HG02678 (cell line): Measurements from ENCODE around the gene FGD4.

Experiments
- ATAC-seq: cut with Tn5 transposase; IDR thresholded peaks from one replicate; pipeline ENCODE4 v1.9.1; 2021; ENCODE audit warnings: mild to moderate bottlenecking, moderate library complexity; ENCODE audit not compliant: unreplicated experiment

Gene FGD4

GRCh38 chr12:32399370-32400113 lies at the start of gene FGD4:
FGD4 (plus strand) TSS chr12:32399558.
- peak; percentile 94 for ATAC-seq

- no peak for ATAC-seq
Measured at GRCh38 chr12:32353540-32353939, 45.8 kb upstream of the FGD4 start.

- no peak for ATAC-seq
Measured at GRCh38 chr12:32357601-32358249, 41.6 kb upstream of the FGD4 start.

GRCh38 chr12:32360956-32361355 lies 38.4 kb upstream of the FGD4 start:
- no peak for ATAC-seq

- no peak for ATAC-seq
Measured at GRCh38 chr12:32362892-32363291, 36.5 kb upstream of the FGD4 start.

GRCh38 chr12:32365473-32366064 lies 33.8 kb upstream of the FGD4 start:
- ATAC-seq, result peak; percentile 66

GRCh38 chr12:32366714-32367113 lies 32.6 kb upstream of the FGD4 start:
- no peak for ATAC-seq

- no peak for ATAC-seq
Measured at GRCh38 chr12:32367381-32367780, 32.0 kb upstream of the FGD4 start.

- ATAC-seq, result no peak
Measured at GRCh38 chr12:32369202-32369601, 30.2 kb upstream of the FGD4 start.

- no peak for ATAC-seq
Measured at GRCh38 chr12:32377344-32378055, 21.9 kb upstream of the FGD4 start.

- ATAC-seq, result no peak
Measured at GRCh38 chr12:32379213-32379612, 20.1 kb upstream of the FGD4 start.

- ATAC-seq, result no peak
Measured at GRCh38 chr12:32379667-32380066, 19.7 kb upstream of the FGD4 start.

GRCh38 chr12:32382226-32382625 lies 17.1 kb upstream of the FGD4 start:
- no peak for ATAC-seq

- ATAC-seq, result peak; percentile 79
Measured at GRCh38 chr12:32390572-32391219, 8.7 kb upstream of the FGD4 start.

GRCh38 chr12:32395026-32395425 lies 4.3 kb upstream of the FGD4 start:
- ATAC-seq, result no peak

- no peak for ATAC-seq
Measured at GRCh38 chr12:32397696-32398095, 1.7 kb upstream of the FGD4 start.

GRCh38 chr12:32398181-32398580 lies 1.2 kb upstream of the FGD4 start:
- ATAC-seq, result no peak

GRCh38 chr12:32398816-32399369 lies 465 bp upstream of the FGD4 start:
- no peak for ATAC-seq

GRCh38 chr12:32400114-32400672 lies 835 bp downstream of the FGD4 start:
- no peak for ATAC-seq

- ATAC-seq, result no peak
Measured at GRCh38 chr12:32400866-32401265, 1.5 kb downstream of the FGD4 start.
